ENCODE measurements around the gene NLRP9. TPM values are rescaled to one million over a fixed set of nuclear protein-coding genes. Genes with fewer than 3 reads are reported as not detected.
"Not testable (repeated sequence)": the region's sequence is repeated elsewhere in the genome, so short reads cannot be mapped to it uniquely, and the experiment has no call there.

Gene NLRP9
- total and polyA plus RNA-seq, 2 of the 8 experiments (the other 6 are each of a cell fraction or from before 2014, with no cell fraction given) = not detected

DNA sequence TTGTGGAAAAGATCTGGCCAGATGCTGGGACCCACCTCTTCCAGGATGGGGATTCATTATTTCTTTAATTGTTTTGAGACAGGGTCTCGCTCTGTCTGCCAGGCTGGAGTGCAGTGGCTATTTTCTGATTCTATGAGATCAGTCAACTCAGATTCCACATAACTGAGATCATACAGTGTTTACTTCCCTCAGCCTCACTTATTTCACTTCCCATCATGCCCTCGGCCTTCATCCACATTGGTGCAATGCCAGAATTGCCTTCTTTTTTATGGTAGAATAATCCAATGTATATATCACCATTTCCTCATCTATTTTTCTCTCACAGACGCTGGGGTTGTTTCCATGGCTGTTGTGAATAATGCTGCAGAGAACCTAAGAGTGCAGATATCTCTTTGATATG is 31.4 kb upstream of the NLRP9 start:
- WGBS, 2 experiments (ENCODE audit: extremely low coverage in 1 of 2, insufficient coverage in 1 of 2, insufficient read length in 1 of 2, insufficient replicate concordance in 2 of 2, low coverage in 1 of 2, low lambda C conversion rate in 2 of 2, missing lambda C conversion rate in 1 of 2) = 56% methylated on average over 3 of the region's 3 CpGs; no CpG with 5 or more reads in 1 of the 2 experiments
- not testable (repeated sequence) for H4K5ac ChIP-seq (ENCODE audit: insufficient read length, low read depth, low read length)

DNA sequence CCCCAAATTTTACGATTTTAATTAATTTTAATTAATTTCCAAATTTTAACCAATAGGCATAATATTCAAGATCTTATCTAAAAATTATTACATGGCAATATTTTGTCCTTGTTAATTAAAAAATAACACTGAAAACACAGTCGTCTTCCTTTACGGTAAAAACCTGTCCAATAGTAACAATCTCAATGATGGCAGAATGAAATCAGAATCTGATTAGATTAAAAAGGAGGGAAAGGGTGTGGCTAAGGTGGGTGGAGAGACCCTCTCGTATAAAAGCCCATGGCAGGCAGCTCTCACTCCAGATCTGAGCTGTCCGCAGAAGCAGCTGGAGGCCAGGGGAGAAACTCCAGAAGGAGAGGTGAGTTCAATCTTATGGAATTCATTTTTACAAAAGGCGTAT is 30.6 kb upstream of the NLRP9 start, which contains the start of gene RFPL4AL1:
Gene RFPL4AL1, plus strand, starts transcription at position 301 of the 400 bp plus-strand sequence. CDS start 2,687 bp downstream, outside the sequence.
- WGBS, 2 experiments (ENCODE audit: extremely low coverage in 1 of 2, insufficient coverage in 1 of 2, insufficient read length in 1 of 2, insufficient replicate concordance in 2 of 2, low coverage in 1 of 2, low lambda C conversion rate in 2 of 2, missing lambda C conversion rate in 1 of 2) = 77% methylated on average over 5 of the region's 6 CpGs; no CpG with 5 or more reads in 1 of the 2 experiments
- H3K4me2 ChIP-seq (ENCODE audit: insufficient read depth in 1 of 2, low read depth in 2 of 2, low read length in 2 of 2); H2AFZ ChIP-seq (ENCODE audit: low read length); CTCF ChIA-PET (ENCODE audit: partially characterized antibody); H3K14ac ChIP-seq (ENCODE audit: insufficient read length); H3K36me3 ChIP-seq (ENCODE audit: control insufficient read depth in 2 of 4, insufficient read depth in 4 of 4, low read length in 3 of 4); H3K27me3 ChIP-seq (replicated peaks in 1 of 4; ENCODE audit: control insufficient read depth in 3 of 4, extremely low read depth in 1 of 4, insufficient read depth in 3 of 4, low read length in 3 of 4); H3K9ac ChIP-seq (replicated peaks in 1 of 4; ENCODE audit: extremely low read depth in 1 of 4, low read depth in 3 of 4, low read length in 3 of 4); H3K79me1 ChIP-seq (ENCODE audit: low read depth, low read length); DNase-seq (ENCODE audit: low read depth in 1 of 2, low spot score in 2 of 2); H3K23me2 ChIP-seq (ENCODE audit: low read depth, low read length); H3K79me2 ChIP-seq (ENCODE audit: control insufficient read depth in 1 of 2, insufficient read depth in 2 of 2, low read length in 2 of 2); POLR2A ChIA-PET (ENCODE audit: partially characterized antibody); H3K23ac ChIP-seq (ENCODE audit: insufficient read length); H4K20me1 ChIP-seq (replicated peaks in 1 of 2; ENCODE audit: control insufficient read depth in 1 of 2, insufficient read depth in 2 of 2, low read length in 2 of 2); H3K18ac ChIP-seq (ENCODE audit: extremely low read depth, low read length); H2BK5ac ChIP-seq (ENCODE audit: low read depth, low read length); H4K8ac ChIP-seq (ENCODE audit: extremely low read depth, insufficient read depth, low read length); H2BK12ac ChIP-seq (ENCODE audit: low read depth, low read length); H4K91ac ChIP-seq (replicated peaks; ENCODE audit: insufficient read length, low read length); H3K4ac ChIP-seq (replicated peaks; ENCODE audit: insufficient read length, low read depth, low read length); FAIRE-seq; H2BK20ac ChIP-seq (ENCODE audit: low read length); H2AK5ac ChIP-seq (ENCODE audit: low read depth, low read length); H3K56ac ChIP-seq (replicated peaks; ENCODE audit: insufficient read length, low read depth, low read length); H2BK15ac ChIP-seq (ENCODE audit: low read length); H3K4me3 ChIP-seq (ENCODE audit: extremely low read depth in 1 of 4, insufficient read depth in 2 of 4, low read depth in 3 of 4, low read length in 4 of 4); H3K27ac ChIP-seq (ENCODE audit: low read depth, low read length); H2BK120ac ChIP-seq (replicated peaks; ENCODE audit: low read depth, low read length); H4K5ac ChIP-seq (ENCODE audit: insufficient read length, low read depth, low read length); H3K4me1 ChIP-seq (replicated peaks in 1 of 4; ENCODE audit: control insufficient read depth in 3 of 4, insufficient read depth in 4 of 4, low read length in 3 of 4): not testable (repeated sequence)
- peaks cover 40 to 48% of the 10 kb centered on the region in 2 experiments for H3K9me3 ChIP-seq (ENCODE audit: insufficient read depth in 2 of 2, low read depth in 1 of 2, low read length in 1 of 2)

More for the DNA sequence above, 31.4 kb upstream of the NLRP9 start:
- H2BK15ac ChIP-seq (ENCODE audit: low read length); H3K4me1 ChIP-seq (replicated peaks in 1 of 4; ENCODE audit: control insufficient read depth in 3 of 4, insufficient read depth in 4 of 4, low read length in 3 of 4); H2BK5ac ChIP-seq (ENCODE audit: low read depth, low read length); H3K27ac ChIP-seq (ENCODE audit: low read depth, low read length); CTCF ChIA-PET (ENCODE audit: partially characterized antibody); H3K79me2 ChIP-seq (ENCODE audit: control insufficient read depth in 1 of 2, insufficient read depth in 2 of 2, low read length in 2 of 2); H3K4me2 ChIP-seq (ENCODE audit: insufficient read depth in 1 of 2, low read depth in 2 of 2, low read length in 2 of 2); H3K23ac ChIP-seq (ENCODE audit: insufficient read length); H3K56ac ChIP-seq (replicated peaks; ENCODE audit: insufficient read length, low read depth, low read length); H2AFZ ChIP-seq (ENCODE audit: low read length); H3K14ac ChIP-seq (ENCODE audit: insufficient read length); FAIRE-seq; H2AK5ac ChIP-seq (ENCODE audit: low read depth, low read length); H3K4me3 ChIP-seq (ENCODE audit: extremely low read depth in 1 of 4, insufficient read depth in 2 of 4, low read depth in 3 of 4, low read length in 4 of 4); H4K91ac ChIP-seq (replicated peaks; ENCODE audit: insufficient read length, low read length); H2BK120ac ChIP-seq (replicated peaks; ENCODE audit: low read depth, low read length); H2BK12ac ChIP-seq (ENCODE audit: low read depth, low read length); H4K8ac ChIP-seq (ENCODE audit: extremely low read depth, insufficient read depth, low read length); H3K23me2 ChIP-seq (ENCODE audit: low read depth, low read length); H3K79me1 ChIP-seq (ENCODE audit: low read depth, low read length); H2BK20ac ChIP-seq (ENCODE audit: low read length); DNase-seq (ENCODE audit: low read depth in 1 of 2, low spot score in 2 of 2); H3K9ac ChIP-seq (replicated peaks in 1 of 4; ENCODE audit: extremely low read depth in 1 of 4, low read depth in 3 of 4, low read length in 3 of 4); H3K18ac ChIP-seq (ENCODE audit: extremely low read depth, low read length); H3K36me3 ChIP-seq (ENCODE audit: control insufficient read depth in 2 of 4, insufficient read depth in 4 of 4, low read length in 3 of 4); H3K4ac ChIP-seq (replicated peaks; ENCODE audit: insufficient read length, low read depth, low read length); POLR2A ChIA-PET (ENCODE audit: partially characterized antibody); H3K27me3 ChIP-seq (replicated peaks in 1 of 4; ENCODE audit: control insufficient read depth in 3 of 4, extremely low read depth in 1 of 4, insufficient read depth in 3 of 4, low read length in 3 of 4); H4K20me1 ChIP-seq (replicated peaks in 1 of 2; ENCODE audit: control insufficient read depth in 1 of 2, insufficient read depth in 2 of 2, low read length in 2 of 2): not testable (repeated sequence)
- H3K9me3 ChIP-seq (ENCODE audit: insufficient read depth in 2 of 2, low read depth in 1 of 2, low read length in 1 of 2) = peaks cover 39 to 44% of the 10 kb centered on the region in 2 experiments

Measured in H1 (cell line).